B cell (primary cell): Measurements from ENCODE around the gene SALL3. TPM values are rescaled to one million over a fixed set of nuclear protein-coding genes. Genes with fewer than 3 reads are reported as not detected.

Experiments
- ATAC-seq: fragments of 200-7000 bp; cut with Tn5 transposase; one replicate; pipeline ENCODE4 v1.10.0; 2021; ENCODE audit warnings: low read depth, mild to moderate bottlenecking, moderate number of reproducible peaks, moderate library complexity
- CTCF ChIA-PET: fragments of 350-600 bp; sonication (Branson Sonifier 250); formaldehyde crosslinking; loops from one replicate; lab custom pipeline; 2021; ENCODE audit warnings: antibody characterized with exemption, inconsistent platforms; lab: Charles Lee
- POLR2A ChIA-PET: fragments of 350-600 bp; sonication (Branson Sonifier 250); formaldehyde crosslinking; loops from one replicate; lab custom pipeline; 2021; ENCODE audit warnings: antibody characterized with exemption; lab: Charles Lee
- DNase-seq: peaks from one replicate; pipeline ENCODE4 v3.0.0; 2013
- H2AFZ ChIP-seq: 2 replicates; pipeline ENCODE4 v1.6.1; 2012; ENCODE audit warnings: mild to moderate bottlenecking, low read depth, low read length; ENCODE audit not compliant: insufficient read depth, poor library complexity, severe bottlenecking
- H3K27ac ChIP-seq, 2 donors: 1 replicate in 1 of 2; 2 replicates in 1 of 2; pipeline ENCODE4 v1.5.1; 2012 to 2013; ENCODE audit warnings: low read length in 2 of 2, mild to moderate bottlenecking in 2 of 2, moderate library complexity in 1 of 2
- H3K27me3 ChIP-seq, 4 experiments: fragments of 200-600 bp in 1 of 4; sonication (generic) in 1 of 4; replicated peaks in 1 of 4; 1 replicate in 2 of 4; 2 replicates in 2 of 4; pipeline versions ENCODE4 v1.6.1 to v1.7.0; 2013 to 2016; ENCODE audit warnings: low read length in 3 of 4, mild to moderate bottlenecking in 2 of 4, mixed read lengths in 1 of 4, moderate library complexity in 1 of 4; ENCODE audit not compliant: insufficient read depth in 4 of 4, control insufficient read depth in 3 of 4; ENCODE audit errors: control extremely low read depth in 1 of 4
- H3K36me3 ChIP-seq, 2 experiments: replicated peaks in 1 of 2; 1 replicate in 1 of 2; 2 replicates in 1 of 2; pipeline versions ENCODE4 v1.6.1 to v1.7.1; 2013; ENCODE audit warnings: low read length in 1 of 2; ENCODE audit not compliant: insufficient read depth in 2 of 2, control insufficient read depth in 1 of 2; ENCODE audit errors: control extremely low read depth in 1 of 2, extremely low read depth in 1 of 2
- H3K4me1 ChIP-seq, 2 donors: fragments of 200-600 bp in 1 of 2; sonication (generic) in 1 of 2; 1 replicate in 1 of 2; 2 replicates in 1 of 2; pipeline versions ENCODE4 v1.5.1 to v1.6.1; 2013 to 2017; ENCODE audit warnings: low read length in 2 of 2; ENCODE audit not compliant: control insufficient read depth in 2 of 2, insufficient read depth in 2 of 2
- H3K4me2 ChIP-seq: replicated peaks from 2 replicates; pipeline ENCODE3; 2012; ENCODE audit warnings: mild to moderate bottlenecking, low read depth, low read length; ENCODE audit not compliant: poor library complexity, severe bottlenecking
- H3K4me3 ChIP-seq, 5 experiments: fragments of 200-600 bp in 1 of 5; sonication (generic) in 1 of 5; 1 replicate in 3 of 5; 2 replicates in 2 of 5; pipeline versions ENCODE4 v1.5.1 to v1.7.0; 2011 to 2016; ENCODE audit warnings: low read length in 4 of 5, mild to moderate bottlenecking in 4 of 5, low read depth in 2 of 5, control low read depth in 1 of 5, moderate library complexity in 1 of 5; ENCODE audit not compliant: insufficient read depth in 1 of 5; ENCODE audit errors: control extremely low read depth in 1 of 5, extremely low read depth in 1 of 5
- H3K79me2 ChIP-seq: fragments of 200-600 bp; sonication (generic); one replicate; pipeline ENCODE4 v1.6.0; 2016; ENCODE audit warnings: low read length; ENCODE audit not compliant: control insufficient read depth, insufficient read depth
- H3K9ac ChIP-seq: fragments of 200-600 bp; sonication (generic); 2 replicates; pipeline ENCODE4 v1.6.1; 2017; ENCODE audit warnings: mild to moderate bottlenecking, low read length, moderate library complexity
- H3K9me3 ChIP-seq, 3 donors: one replicate each; pipeline versions ENCODE4 v1.6.1 to v1.7.1; 2013; ENCODE audit warnings: low read length in 2 of 3; ENCODE audit not compliant: control insufficient read depth in 2 of 3, insufficient read depth in 1 of 3; ENCODE audit errors: control extremely low read depth in 1 of 3
- H4K20me1 ChIP-seq: 2 replicates; pipeline ENCODE4 v1.6.0; 2012; ENCODE audit warnings: mild to moderate bottlenecking, low read length; ENCODE audit not compliant: insufficient read depth, control insufficient read depth, poor library complexity, severe bottlenecking
- H3K27ac Mint-ChIP-seq: one replicate; pipeline ENCODE4 v1.8.0; 2021; ENCODE audit warnings: mixed read lengths
- H3K27me3 Mint-ChIP-seq: one replicate; pipeline ENCODE4 v1.8.0; 2021; ENCODE audit warnings: mixed read lengths
- H3K4me1 Mint-ChIP-seq: one replicate; pipeline ENCODE4 v1.8.0; 2021; ENCODE audit warnings: mixed read lengths
- H3K4me3 Mint-ChIP-seq: one replicate; pipeline ENCODE4 v1.8.0; 2021; ENCODE audit warnings: mixed read lengths
- H3K9me3 Mint-ChIP-seq: one replicate; pipeline ENCODE4 v1.8.0; 2022; ENCODE audit warnings: mixed read lengths; ENCODE audit not compliant: insufficient read depth
- EZH2 ChIP-seq: IDR thresholded peaks from 2 replicates; pipeline ENCODE4 v1.6.1; 2012; ENCODE audit warnings: borderline replicate concordance, low read depth, mild to moderate bottlenecking, moderate library complexity, low read length; ENCODE audit not compliant: insufficient read depth, poor library complexity, severe bottlenecking
- WGBS: methylation state at CpG from one replicate; pipeline ENCODE4 v1.1.5; 2013; ENCODE audit warnings: missing lambda C conversion rate; ENCODE audit not compliant: insufficient coverage; 5-methylcytosine and 5-hydroxymethylcytosine counted together
- intact Hi-C: fragments of 100-400 bp; cut with micrococcal nuclease; formaldehyde crosslinking; loops from one replicate; pipeline ENCODE4 v1.10.0; 2022
- polyA plus RNA-seq: library from polyadenylated mRNA; depleted of rRNA; stranded (reverse); fragments of >200 nt; gene quantifications from 2 replicates; pipeline ENCODE4 v1.2.3, GENCODE V29; 2012
- total RNA-seq, 2 donors: library from RNA; stranded (reverse); fragments of 120-200 nt in 1 of 2; gene quantifications; 1 replicate in 1 of 2; 2 replicates in 1 of 2; pipeline versions ENCODE4 v1.2.3 to v1.2.4, GENCODE V29; 2013 to 2022
- TF ChIP-seq, protein P1 (sequence below): fragments of 200-600 bp; IDR thresholded peaks from one replicate; pipeline ENCODE4 v1.8.0; 2022; ENCODE audit warnings: antibody characterized with exemption, mild to moderate bottlenecking

SALL3 gene
- total and polyA plus RNA-seq, 2 donors (not counting 1 experiment from before 2014, with no cell fraction given): not detected

DNA sequence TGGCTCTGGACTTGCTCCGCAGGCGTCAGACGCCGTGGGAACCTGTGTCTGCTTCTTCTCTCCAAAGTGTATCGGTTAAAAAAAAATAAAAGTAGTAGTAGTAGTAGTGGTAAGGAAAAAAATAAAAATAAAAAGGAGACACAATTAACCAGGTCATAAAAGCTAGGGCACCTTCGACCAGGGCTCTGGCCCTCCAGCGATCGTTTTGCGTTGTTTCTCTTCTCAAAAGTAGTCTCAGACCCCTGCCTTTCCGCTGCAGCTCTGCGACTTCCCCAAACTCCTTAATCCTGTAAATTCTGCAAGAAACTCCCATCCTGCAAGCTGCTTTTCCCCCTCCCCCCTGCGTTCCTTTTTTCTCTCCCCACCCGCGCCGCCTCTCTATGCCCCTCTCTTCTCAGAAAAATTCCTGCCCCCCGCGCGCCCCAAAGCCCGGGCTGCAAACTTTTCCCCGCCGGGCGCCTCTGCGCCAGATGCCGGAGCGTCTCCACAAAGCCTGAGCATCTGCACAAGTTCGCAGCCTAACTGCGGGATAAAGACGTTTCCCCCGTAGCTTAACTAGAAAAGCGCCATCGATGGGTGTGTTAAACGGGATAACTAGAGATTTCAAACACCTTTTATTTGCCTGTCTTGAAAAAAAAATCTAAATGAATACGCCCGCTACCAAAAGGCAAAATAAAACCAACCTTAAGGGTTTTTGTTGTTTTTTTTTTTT is 1.8 kb upstream of the SALL3 start:
- 15% methylated on average over 25 of the region's 34 CpGs for WGBS
- TF ChIP-seq, protein P1, sequence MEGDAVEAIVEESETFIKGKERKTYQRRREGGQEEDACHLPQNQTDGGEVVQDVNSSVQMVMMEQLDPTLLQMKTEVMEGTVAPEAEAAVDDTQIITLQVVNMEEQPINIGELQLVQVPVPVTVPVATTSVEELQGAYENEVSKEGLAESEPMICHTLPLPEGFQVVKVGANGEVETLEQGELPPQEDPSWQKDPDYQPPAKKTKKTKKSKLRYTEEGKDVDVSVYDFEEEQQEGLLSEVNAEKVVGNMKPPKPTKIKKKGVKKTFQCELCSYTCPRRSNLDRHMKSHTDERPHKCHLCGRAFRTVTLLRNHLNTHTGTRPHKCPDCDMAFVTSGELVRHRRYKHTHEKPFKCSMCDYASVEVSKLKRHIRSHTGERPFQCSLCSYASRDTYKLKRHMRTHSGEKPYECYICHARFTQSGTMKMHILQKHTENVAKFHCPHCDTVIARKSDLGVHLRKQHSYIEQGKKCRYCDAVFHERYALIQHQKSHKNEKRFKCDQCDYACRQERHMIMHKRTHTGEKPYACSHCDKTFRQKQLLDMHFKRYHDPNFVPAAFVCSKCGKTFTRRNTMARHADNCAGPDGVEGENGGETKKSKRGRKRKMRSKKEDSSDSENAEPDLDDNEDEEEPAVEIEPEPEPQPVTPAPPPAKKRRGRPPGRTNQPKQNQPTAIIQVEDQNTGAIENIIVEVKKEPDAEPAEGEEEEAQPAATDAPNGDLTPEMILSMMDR: no peak
- no peak for TF ChIP-seq EZH2
- H3K27ac ChIP-seq: no peak overlapping the region
- no peak overlapping the region for H3K9ac ChIP-seq
- peaks cover 10 to 13% of the 10 kb centered on the region in 2 donors for H3K4me1 ChIP-seq
- no peak overlapping the region for H3K4me3 ChIP-seq
- intact Hi-C loops: no loop called here
- Mint-ChIP-seq H3K4me1 (peaks cover 16% of the 10 kb centered on the region), H3K27ac (no peak overlapping the region), H3K4me3 (peak overlapping the region; percentile 34), H3K27me3 (peaks cover 50% of the 10 kb centered on the region), H3K9me3 (no peaks in the 10 kb centered on the region)
- H3K9me3 ChIP-seq: peaks cover 0 to 15% (median 0%) of the 10 kb centered on the region in 3 donors
- ChIA-PET POLR2A (no interaction called here), CTCF (no interaction called here)
- no peak overlapping the region for H3K4me2 ChIP-seq
- H3K79me2 ChIP-seq: no peaks in the 10 kb centered on the region
- no peak for ATAC-seq
- H4K20me1 ChIP-seq: no peaks in the 10 kb centered on the region
- peaks cover 2 to 62% (median 43%) of the 10 kb centered on the region in 4 experiments for H3K27me3 ChIP-seq
- no peaks in the 10 kb centered on the region for H3K36me3 ChIP-seq
- no peak for DNase-seq
- H2AFZ ChIP-seq: no peak overlapping the region

DNA sequence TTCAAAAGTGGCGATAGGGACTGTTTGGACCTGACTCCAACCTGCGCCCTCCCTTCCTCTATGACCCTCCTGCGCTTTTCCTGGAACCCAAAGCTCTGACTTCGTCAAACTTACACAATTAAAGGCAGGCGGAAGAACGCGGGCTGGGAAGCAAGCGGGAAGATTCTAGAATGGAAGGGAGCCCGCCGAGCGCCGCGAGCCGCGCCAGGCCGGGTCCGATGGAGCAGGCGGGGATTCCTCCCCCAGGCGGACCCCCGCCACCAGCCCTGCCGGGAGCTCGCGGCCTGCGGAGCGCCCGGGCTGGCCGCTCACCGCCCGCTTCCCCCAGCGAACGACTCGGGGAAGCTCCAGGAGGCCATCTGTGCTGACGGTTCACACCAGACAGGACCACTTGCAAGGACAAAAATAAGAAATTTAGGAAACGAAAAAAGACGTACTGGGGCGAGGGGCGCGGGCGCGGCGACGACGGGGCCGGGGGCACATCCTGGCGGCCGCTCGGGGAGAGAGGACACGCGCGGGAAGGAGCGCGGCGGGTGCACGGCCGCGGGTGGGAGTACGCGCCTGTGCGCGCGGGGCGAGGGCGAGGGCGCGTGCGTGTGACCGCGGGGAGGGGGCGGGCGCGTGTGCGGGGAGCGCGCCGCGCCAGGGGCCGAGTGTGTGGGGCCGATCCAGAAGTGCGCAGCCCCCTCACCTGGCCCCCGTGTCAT is 1.1 kb upstream of the SALL3 start:
- H2AFZ ChIP-seq: no peak overlapping the region
- Mint-ChIP-seq H3K4me3 (no peak overlapping the region), H3K9me3 (no peaks in the 10 kb centered on the region), H3K27me3 (peaks cover 49% of the 10 kb centered on the region), H3K4me1 (peaks cover 13% of the 10 kb centered on the region), H3K27ac (no peak overlapping the region)
- H3K4me1 ChIP-seq: peaks cover 10 to 13% of the 10 kb centered on the region in 2 donors
- intact Hi-C loops: no loop called here
- no peaks in the 10 kb centered on the region for H3K79me2 ChIP-seq
- WGBS: 6% methylated on average over 76 of the region's 80 CpGs
- ChIA-PET POLR2A (no interaction called here), CTCF (no interaction called here)
- no peak overlapping the region for H3K9ac ChIP-seq
- H3K4me3 ChIP-seq: no peak overlapping the region
- DNase-seq: no peak
- no peak overlapping the region for H3K27ac ChIP-seq
- H3K4me2 ChIP-seq: peak overlapping the region; percentile 25
- H3K27me3 ChIP-seq: peaks cover 2 to 55% (median 45%) of the 10 kb centered on the region in 4 experiments
- H3K36me3 ChIP-seq: no peaks in the 10 kb centered on the region
- no peak for TF ChIP-seq EZH2
- TF ChIP-seq, protein P1: no peak
- ATAC-seq: no peak
- no peaks in the 10 kb centered on the region for H4K20me1 ChIP-seq
- peaks cover 0 to 12% (median 0%) of the 10 kb centered on the region in 3 donors for H3K9me3 ChIP-seq
